NCI-H2107 treated with DMSO at 0.1 percent for 48 hours (cell line): ENCODE measurements around the gene FBXW2.

Source experiments
- DNase-seq: peaks from one replicate; lab custom pipeline; 2025; ENCODE audit not compliant: unreplicated experiment; lab: John Stamatoyannopoulos, UW

Gene FBXW2

GRCh38 chr9:120715389-120715924, 77.8 kb downstream of the FBXW2 start:
- no peak for DNase-seq

GRCh38 chr9:120714846-120715388, 78.3 kb downstream of the FBXW2 start:
- DNase-seq: no peak

GRCh38 chr9:120714088-120714845, 78.9 kb downstream of the FBXW2 start, which contains the start of gene MEGF9:
Gene MEGF9, minus strand, starts transcription at chr9:120714470. Its CDS starts 112 bp downstream, at chr9:120714358.
- DNase-seq: peak; percentile 93

- no peak for DNase-seq
Measured at GRCh38 chr9:120713257-120714087, 79.7 kb downstream of the FBXW2 start.

- DNase-seq: no peak
Measured at GRCh38 chr9:120712539-120713031, 80.6 kb downstream of the FBXW2 start.

GRCh38 chr9:120711841-120712538, 81.2 kb downstream of the FBXW2 start:
- DNase-seq: no peak

- no peak for DNase-seq
Measured at GRCh38 chr9:120711354-120711753, 81.9 kb downstream of the FBXW2 start.

GRCh38 chr9:120710110-120710981, 82.9 kb downstream of the FBXW2 start:
- peak; percentile 64 for DNase-seq

- no peak for DNase-seq
Measured at GRCh38 chr9:120708526-120709224, 84.5 kb downstream of the FBXW2 start.

- DNase-seq: no peak
Measured at GRCh38 chr9:120707170-120707569, 86.0 kb downstream of the FBXW2 start.
